GM19468 (cell line): Measurements from ENCODE around the gene GPR157.

Experiments
- ATAC-seq: cut with Tn5 transposase; IDR thresholded peaks from one replicate; pipeline ENCODE4 v1.9.1; 2021; ENCODE audit warnings: mild to moderate bottlenecking, moderate library complexity, moderate number of reproducible peaks; ENCODE audit not compliant: unreplicated experiment; ENCODE audit errors: extremely low read depth

GPR157 gene

GRCh38 chr1:9121496-9122409, 7.1 kb downstream of the GPR157 start:
- no peak for ATAC-seq

GRCh38 chr1:9120312-9120958, 8.5 kb downstream of the GPR157 start:
- no peak for ATAC-seq

GRCh38 chr1:9119745-9120144, 9.2 kb downstream of the GPR157 start:
- no peak for ATAC-seq

- no peak for ATAC-seq
These were observed 10.7 kb downstream of the GPR157 start for GRCh38 chr1:9118186-9118585.

DNA sequence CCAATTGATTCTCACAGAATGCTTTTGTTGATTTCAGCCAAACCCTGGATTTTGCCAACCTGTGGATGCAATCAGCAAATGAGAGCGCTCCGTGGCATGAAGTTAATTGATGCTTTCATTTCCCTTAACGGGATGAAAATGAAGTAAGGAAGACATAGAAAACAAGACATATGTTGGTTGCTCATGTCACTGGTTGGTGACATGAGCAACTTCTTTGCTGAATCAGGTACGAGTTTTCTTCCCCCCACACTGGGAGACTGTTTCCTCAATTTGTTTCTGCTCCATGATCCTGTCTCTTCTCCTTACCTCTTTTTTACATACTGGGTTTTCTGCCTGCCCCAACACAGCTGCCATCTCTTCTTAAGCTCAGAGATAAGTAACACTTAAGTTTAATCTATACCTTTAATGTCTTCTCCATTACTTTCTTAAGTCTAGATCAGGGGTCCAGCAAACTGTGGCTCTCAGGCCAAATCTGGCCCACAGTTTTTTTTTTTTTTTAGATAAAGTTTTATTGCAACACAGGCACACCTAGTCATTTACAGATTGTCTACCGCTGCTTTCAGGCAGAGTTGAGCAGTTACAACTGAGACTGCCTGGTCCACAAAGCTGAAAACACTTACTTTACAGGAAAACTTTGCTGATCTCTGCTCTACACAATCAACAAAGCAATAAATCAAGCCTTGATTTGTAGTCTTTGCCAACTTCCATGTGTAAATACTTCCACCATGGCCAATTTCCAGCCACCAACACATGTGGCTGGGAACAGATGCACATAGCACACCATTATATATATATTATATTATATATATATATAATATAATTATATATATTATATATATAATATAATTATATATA, 13.3 kb downstream of the GPR157 start:
- ATAC-seq = no peak

- no peak for ATAC-seq
These were observed 15.7 kb downstream of the GPR157 start for GRCh38 chr1:9112961-9113880.

DNA sequence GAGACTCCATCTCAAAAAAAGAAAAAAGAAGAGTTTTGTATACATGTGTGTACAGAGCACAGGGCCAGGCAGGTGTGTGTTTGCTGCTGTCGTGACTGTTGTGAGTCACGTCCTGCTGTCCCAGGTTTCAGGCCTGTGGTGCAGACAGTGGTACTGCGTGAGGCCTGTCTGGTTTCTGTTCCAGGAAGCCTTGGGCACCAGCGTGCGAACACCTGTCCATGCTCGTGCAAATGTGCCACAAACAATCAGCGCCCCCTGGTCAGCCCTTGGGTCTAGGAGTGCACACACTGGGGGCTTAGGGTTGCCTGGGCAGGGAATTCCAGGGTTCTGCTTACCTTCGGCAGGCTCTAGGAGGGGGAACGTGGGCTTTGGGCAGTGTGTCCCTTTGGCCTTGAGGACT, 16.9 kb downstream of the GPR157 start:
- ATAC-seq = no peak

- ATAC-seq = no peak
These were observed 17.6 kb downstream of the GPR157 start for GRCh38 chr1:9111357-9111691.

DNA sequence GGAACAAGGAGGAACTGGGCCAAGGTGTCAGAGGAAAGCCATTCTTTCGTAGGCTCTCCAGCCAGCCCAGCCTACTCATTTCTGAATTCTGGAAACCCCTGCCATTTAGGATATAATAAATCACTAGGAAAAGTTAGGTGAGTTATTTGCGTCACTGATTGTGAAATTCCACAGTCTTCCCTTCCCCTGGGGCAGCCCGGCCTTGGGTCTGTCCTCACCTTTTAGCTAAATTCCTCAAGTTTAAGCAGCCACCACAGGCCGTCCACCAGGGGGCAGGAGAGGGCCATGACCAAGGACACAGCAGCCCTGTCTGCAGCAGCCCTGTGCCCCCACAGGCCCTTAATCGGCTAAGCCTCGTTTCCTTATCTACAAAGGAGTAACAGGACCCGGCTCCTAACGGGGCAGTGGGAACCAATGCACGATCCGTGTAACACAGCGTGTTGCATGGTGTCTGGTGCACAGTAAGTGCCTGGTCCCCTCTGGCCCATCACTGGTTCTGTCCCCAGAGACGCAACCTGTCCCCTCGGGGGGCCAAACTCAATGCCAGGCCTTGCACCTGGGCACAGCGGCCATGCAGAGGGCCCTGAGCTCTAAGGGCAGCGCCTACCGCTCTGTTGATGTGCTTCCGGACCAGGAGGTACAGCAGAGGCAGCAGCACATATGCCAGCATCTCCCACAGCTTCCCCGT, 18.1 kb downstream of the GPR157 start:
- no peak for ATAC-seq

DNA sequence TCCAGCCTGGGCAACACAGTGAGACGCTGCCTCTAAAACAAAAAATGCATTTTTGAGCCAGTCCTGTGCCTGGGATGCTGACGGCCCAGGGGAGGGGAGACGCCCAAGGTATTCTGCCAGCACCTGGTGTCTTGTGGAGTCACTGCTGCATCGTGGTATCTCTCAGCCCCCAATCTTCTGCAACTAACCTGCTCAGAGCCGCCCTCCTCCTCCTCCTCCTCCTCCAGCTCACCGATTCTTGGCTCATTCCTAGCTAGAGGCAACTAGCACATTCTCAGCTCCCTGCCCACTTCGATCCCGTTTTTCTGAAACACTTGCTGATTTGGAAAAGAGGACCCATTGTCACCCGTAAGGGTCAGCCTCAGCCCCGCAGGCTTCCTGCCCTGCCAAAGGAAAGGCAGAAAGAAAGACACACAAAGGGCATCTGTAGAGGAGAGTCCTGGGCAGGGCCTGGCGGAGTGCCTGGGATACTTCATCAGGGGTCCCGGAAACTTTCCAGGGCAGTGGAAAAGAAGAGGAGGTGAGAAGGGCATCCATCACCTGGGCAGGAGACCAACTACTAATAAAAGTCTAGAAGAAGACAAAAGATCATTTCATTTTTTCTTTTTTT, 20.7 kb downstream of the GPR157 start:
- ATAC-seq = no peak

DNA sequence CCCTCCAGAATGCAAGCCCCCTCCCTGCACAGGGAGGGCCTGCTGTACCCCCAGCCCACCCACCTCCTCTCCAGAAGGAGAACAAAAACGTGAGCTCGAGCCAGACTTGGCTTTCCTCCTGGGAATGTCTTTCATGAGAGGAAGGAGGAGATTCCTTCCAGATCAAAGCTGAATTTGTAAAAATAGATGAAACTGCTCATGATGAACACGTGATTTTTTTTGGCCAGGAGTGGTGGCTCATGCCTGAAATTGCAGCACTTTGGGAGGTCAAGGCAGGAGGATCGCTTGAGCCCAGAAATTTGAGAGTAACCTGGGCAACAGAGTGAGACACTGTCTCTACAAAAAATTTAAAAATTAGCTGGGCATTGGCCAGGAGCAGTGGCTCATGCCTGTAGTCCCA, 21.8 kb downstream of the GPR157 start:
- no peak for ATAC-seq

DNA sequence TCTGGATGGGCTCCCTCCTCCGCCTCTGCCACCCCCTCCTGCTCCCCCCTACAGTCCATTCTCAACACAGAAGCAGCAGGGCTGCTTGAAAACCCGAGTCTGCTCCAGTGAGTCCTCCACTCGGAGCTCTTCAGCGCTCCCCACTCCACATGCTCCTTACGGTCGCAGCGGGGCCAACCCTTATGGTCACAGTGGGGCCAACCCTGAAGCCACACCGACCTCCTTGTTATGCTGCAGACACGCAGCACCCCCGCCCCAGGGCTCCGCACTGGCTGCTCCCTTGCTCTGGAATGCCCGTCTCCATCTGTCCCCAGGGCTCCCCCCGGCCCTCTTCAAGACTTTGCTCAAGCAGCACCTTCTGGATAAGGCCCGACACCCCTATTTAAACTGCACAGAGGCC, 22.6 kb downstream of the GPR157 start:
- no peak for ATAC-seq

DNA sequence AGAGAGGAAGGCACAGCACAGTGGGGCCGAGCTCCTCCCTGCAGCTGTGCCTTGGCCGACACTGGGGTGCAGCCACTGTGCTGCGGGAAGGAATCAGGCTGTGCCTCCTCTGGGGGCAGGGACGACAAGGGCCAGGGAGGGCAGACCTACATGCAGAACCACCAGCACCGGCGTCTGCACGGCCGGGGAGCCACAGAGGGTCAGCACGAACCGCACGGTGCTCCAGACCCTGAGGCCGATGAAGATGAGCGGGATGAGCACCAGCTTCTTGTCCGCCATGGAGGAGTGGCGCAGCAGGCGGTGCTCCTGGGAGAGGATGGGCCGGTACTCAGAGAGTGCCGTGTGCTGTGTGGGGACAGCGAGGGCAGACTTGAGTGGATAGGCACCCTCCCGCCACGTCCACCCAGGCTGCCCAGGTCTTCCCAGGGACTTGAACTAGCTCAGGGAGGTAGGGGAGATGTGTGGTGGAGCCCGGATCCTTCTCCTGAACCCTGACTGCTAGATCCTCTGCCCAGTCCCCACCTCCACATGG, 23.5 kb downstream of the GPR157 start:
- ATAC-seq = no peak

- ATAC-seq = no peak
These were observed 27.3 kb downstream of the GPR157 start for GRCh38 chr1:9101510-9102146.

DNA sequence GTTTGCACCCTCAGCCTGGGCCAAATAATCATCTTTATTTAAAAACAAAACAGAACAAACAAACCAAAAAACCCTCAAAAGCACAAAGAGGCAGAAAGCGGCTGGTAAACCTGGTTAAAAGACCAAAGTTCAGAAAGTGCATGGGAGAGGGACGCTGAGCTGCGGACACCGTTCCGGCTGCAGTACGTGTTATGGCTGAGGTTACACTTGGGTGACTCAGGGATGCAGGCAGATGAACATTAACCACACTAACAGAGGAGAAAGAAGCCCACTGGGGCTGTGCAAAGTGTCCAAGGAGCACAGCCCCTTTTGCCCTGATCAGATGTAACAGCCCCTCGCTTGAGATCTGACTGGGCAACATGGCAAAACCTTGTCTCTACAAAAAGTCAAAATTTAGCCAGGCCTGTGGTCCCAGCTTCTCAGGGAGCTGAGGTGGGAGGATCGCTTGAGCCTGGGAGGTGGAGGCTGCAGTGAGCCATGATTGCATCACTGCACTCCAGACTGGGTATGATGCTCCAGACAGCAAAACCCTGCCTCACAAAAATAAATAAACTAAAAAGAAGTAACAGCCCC, 28.3 kb downstream of the GPR157 start:
- no peak for ATAC-seq

GRCh38 chr1:9099555-9099954, 29.3 kb downstream of the GPR157 start:
- ATAC-seq = no peak

DNA sequence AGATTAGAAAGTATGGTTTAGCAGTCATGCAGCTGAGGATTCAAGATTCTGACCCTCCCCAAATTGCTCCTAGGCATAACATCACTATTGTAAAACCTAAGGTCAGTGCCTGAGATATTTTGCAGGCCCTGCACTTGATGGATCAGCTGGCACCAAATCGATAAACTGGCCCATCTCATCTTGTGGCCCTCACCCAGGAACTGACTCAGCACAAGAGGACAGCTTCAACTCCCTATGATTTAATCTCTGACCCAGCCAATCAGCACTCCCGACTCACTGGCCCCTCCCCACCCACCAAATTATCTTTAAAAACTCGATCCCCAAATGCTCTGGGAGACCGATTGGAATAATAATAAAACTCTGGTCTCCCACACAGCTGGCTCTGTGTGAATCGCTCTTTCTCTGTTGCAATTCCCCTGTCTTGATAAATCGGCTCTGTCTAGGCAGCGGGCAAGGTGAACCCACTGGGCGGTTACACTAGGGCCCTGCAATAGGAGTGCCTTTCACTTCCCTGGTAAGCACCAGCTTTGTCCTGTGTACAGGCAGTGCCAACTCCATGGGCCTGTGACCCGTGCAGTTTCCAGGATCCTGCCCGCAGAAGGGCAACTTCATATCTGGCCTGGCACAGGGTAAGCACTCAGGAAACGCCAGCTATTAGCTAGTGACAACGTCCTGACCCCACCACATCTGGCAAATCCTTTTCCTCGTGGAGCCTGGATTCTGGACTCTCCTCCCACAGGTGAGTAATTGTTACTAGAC, 30.8 kb downstream of the GPR157 start:
- no peak for ATAC-seq
